ENCODE results near the gene LRG1. TPM values are rescaled to one million over a fixed set of nuclear protein-coding genes. Genes with fewer than 3 reads are reported as not detected.

LRG1 gene
- total and polyA plus RNA-seq, 2 experiments from 2014 or later: 0.21 to 0.45 TPM

DNA sequence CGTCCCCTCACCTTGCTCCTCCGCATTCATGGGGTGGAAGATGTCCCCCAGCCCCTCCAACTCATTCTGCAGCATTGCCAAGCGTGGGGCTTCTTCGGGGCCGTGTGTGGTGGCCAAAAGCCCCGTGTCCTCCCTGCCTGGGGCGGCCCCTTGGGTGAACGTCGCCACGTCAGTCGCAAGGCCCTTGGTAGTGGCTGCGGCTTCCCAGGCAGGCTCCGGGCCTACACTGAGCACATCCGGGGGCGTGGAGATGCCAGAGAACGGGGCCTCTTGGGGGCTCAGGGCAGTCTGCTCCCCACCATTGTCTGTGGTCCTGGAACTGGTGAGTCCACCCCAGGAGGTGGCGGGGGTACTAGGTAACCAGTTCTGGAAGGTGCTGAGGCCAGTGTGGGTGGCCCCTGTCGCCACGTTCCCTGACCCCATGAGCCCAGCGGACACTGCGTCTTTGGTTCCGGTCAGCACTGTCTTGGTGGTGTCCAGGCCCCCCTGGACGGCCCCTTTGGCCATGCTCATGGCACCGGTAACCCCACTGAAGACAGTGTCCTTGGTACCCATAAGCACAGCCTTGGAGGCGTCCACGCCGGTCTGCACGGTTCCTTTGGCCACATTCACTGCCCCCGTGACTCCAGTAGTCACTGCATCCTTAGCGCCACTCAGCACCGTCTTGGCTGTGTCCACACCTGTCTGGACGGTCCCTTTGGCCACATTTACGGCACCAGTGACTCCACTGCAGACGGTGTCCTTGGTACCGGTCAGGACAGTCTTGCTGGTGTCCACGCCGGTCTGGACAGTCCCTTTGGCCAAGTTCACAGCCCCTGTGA, 29.2 kb downstream of the LRG1 start (continued):
- TF ChIP-seq, protein P1, sequence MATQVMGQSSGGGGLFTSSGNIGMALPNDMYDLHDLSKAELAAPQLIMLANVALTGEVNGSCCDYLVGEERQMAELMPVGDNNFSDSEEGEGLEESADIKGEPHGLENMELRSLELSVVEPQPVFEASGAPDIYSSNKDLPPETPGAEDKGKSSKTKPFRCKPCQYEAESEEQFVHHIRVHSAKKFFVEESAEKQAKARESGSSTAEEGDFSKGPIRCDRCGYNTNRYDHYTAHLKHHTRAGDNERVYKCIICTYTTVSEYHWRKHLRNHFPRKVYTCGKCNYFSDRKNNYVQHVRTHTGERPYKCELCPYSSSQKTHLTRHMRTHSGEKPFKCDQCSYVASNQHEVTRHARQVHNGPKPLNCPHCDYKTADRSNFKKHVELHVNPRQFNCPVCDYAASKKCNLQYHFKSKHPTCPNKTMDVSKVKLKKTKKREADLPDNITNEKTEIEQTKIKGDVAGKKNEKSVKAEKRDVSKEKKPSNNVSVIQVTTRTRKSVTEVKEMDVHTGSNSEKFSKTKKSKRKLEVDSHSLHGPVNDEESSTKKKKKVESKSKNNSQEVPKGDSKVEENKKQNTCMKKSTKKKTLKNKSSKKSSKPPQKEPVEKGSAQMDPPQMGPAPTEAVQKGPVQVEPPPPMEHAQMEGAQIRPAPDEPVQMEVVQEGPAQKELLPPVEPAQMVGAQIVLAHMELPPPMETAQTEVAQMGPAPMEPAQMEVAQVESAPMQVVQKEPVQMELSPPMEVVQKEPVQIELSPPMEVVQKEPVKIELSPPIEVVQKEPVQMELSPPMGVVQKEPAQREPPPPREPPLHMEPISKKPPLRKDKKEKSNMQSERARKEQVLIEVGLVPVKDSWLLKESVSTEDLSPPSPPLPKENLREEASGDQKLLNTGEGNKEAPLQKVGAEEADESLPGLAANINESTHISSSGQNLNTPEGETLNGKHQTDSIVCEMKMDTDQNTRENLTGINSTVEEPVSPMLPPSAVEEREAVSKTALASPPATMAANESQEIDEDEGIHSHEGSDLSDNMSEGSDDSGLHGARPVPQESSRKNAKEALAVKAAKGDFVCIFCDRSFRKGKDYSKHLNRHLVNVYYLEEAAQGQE (IDR thresholded peaks at IDR 0.05; ENCODE audit: unreplicated experiment): no peak
- TF ChIP-seq POLR2AphosphoS5 (IDR thresholded peaks at IDR 0.05; ENCODE audit: low read depth) (no peak), ZNF114 (CRISPR knock-in tag; IDR thresholded peaks at IDR 0.05) (no peak)

DNA sequence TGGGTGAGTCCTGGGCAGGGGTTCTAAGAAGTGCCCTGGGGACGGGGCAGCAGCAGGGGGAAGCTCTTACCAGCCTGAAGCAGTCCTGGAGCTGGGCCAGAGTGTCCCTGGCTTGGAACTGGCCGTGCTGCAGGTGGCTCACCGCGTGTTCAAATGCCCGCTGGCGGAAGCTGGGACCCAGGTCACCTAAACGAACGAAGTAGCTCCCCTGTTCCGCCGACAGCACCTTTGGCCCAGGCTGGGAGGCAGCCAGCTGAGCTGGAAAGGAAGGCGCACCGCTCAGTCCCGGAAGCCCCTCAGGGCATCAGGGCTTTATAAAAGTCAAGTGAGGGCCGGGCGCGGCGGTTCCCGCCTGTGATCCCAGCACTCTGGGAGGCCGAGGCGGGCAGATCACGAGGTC, 31.1 kb downstream of the LRG1 start:
- Mint-ChIP-seq H3K27ac (no peak overlapping the region), H3K36me3 (ENCODE audit: low read depth) (peaks cover 5% of the 10 kb centered on the region), H3K27me3 (ENCODE audit: insufficient read depth, low read depth, poor library complexity) (peaks cover 29% of the 10 kb centered on the region), H3K9me3 (no peaks in the 10 kb centered on the region; the same call in 2 of the 3 replicates), H3K4me1 (no peaks in the 10 kb centered on the region), H3K4me3 (no peak overlapping the region)
- no peak overlapping the region for H3K27ac ChIP-seq (ENCODE audit: low read depth)
- H3F3A ChIP-seq (replicated peaks; ENCODE audit: low read depth): no peaks in the 10 kb centered on the region
- H3K9me2 ChIP-seq (ENCODE audit: insufficient read depth): no peaks in the 10 kb centered on the region
- no peaks in the 10 kb centered on the region for H3K4me1 ChIP-seq (ENCODE audit: insufficient read depth)
- no peaks in the 10 kb centered on the region for H3K36me3 ChIP-seq (ENCODE audit: insufficient read depth)
- no peak overlapping the region for H3K4me2 ChIP-seq
- ATAC-seq (no peak), DNase-seq (ENCODE audit: low spot score) (no peak)
- H3K4me3 ChIP-seq: no peak overlapping the region
- H2AFZ ChIP-seq: no peak overlapping the region
- no peaks in the 10 kb centered on the region; the same call in none of the 2 replicates for H4K20me1 ChIP-seq (replicated peaks; ENCODE audit: insufficient read depth)
- H3K27me3 ChIP-seq (ENCODE audit: insufficient read depth): peaks cover 28% of the 10 kb centered on the region; the same call in 1 of the 2 replicates
- no peaks in the 10 kb centered on the region for H3K79me2 ChIP-seq (replicated peaks; ENCODE audit: insufficient read depth)
- TF ChIP-seq, protein P2, sequence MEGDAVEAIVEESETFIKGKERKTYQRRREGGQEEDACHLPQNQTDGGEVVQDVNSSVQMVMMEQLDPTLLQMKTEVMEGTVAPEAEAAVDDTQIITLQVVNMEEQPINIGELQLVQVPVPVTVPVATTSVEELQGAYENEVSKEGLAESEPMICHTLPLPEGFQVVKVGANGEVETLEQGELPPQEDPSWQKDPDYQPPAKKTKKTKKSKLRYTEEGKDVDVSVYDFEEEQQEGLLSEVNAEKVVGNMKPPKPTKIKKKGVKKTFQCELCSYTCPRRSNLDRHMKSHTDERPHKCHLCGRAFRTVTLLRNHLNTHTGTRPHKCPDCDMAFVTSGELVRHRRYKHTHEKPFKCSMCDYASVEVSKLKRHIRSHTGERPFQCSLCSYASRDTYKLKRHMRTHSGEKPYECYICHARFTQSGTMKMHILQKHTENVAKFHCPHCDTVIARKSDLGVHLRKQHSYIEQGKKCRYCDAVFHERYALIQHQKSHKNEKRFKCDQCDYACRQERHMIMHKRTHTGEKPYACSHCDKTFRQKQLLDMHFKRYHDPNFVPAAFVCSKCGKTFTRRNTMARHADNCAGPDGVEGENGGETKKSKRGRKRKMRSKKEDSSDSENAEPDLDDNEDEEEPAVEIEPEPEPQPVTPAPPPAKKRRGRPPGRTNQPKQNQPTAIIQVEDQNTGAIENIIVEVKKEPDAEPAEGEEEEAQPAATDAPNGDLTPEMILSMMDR (conservative IDR thresholded peaks at IDR 0.05; ENCODE audit: low read depth in 2 of 2): no peak
- no peak for TF ChIP-seq EZH2phosphoT487 (IDR thresholded peaks at IDR 0.05; ENCODE audit: unreplicated experiment)
- TF ChIP-seq JUNB (IDR thresholded peaks at IDR 0.05; ENCODE audit: unreplicated experiment): no peak
- no peak for TF ChIP-seq ZNF331 (CRISPR knock-in tag; IDR thresholded peaks at IDR 0.05; ENCODE audit: low read depth)
- no peak for TF ChIP-seq EZH2 (IDR thresholded peaks at IDR 0.05; ENCODE audit: low read depth, unreplicated experiment)
- TF ChIP-seq STAT1 (IDR thresholded peaks at IDR 0.05; ENCODE audit: unreplicated experiment): no peak
- TF ChIP-seq, protein P3, sequence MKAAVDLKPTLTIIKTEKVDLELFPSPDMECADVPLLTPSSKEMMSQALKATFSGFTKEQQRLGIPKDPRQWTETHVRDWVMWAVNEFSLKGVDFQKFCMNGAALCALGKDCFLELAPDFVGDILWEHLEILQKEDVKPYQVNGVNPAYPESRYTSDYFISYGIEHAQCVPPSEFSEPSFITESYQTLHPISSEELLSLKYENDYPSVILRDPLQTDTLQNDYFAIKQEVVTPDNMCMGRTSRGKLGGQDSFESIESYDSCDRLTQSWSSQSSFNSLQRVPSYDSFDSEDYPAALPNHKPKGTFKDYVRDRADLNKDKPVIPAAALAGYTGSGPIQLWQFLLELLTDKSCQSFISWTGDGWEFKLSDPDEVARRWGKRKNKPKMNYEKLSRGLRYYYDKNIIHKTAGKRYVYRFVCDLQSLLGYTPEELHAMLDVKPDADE (IDR thresholded peaks at IDR 0.05): no peak
- TF ChIP-seq ZNF114 (CRISPR knock-in tag; IDR thresholded peaks at IDR 0.05): no peak
- TF ChIP-seq, protein P1 (IDR thresholded peaks at IDR 0.05; ENCODE audit: unreplicated experiment): no peak
- no peak for TF ChIP-seq POLR2AphosphoS5 (IDR thresholded peaks at IDR 0.05; ENCODE audit: low read depth)

All from GM23338 (cell line).